K562 (cell line): ENCODE results near the gene TUBE1. TPM values are rescaled to one million over a fixed set of nuclear protein-coding genes. Genes with fewer than 3 reads are reported as not detected.

Experiments
- ATAC-seq: fragments of 200-7000 bp; cut with Tn5 transposase; 3 replicates; pipeline ENCODE4 v1.9.1; 2020; ENCODE audit warnings: moderate library complexity
- BruUV-seq: library from RNA; stranded (reverse); fragments of 400-500 nt; replicated peaks from 2 replicates; lab custom pipeline; 2021; lab: Mats Ljungman, UMichigan
- CTCF ChIA-PET: fragments of 300-600 bp; formaldehyde crosslinking; extraction: SDS; loops from one replicate; lab custom pipeline; 2021; ENCODE audit warnings: low intra/inter-chr PET ratio; lab: Yijun Ruan, JAX
- POLR2A ChIA-PET: fragments of 300-600, 350-650 bp; sonication (Branson Sonifier 250); formaldehyde crosslinking; extraction: SDS; loops from one replicate; lab custom pipeline; 2021; ENCODE audit warnings: antibody characterized with exemption, inconsistent platforms; lab: Yijun Ruan, JAX
- DNase-seq, 4 experiments: peaks; one replicate each; pipeline versions ENCODE4 v3.0.0 to v3.0.0-alpha.2; 2011 to 2018; ENCODE audit warnings: low spot score in 3 of 4, mixed read lengths in 3 of 4; ENCODE audit errors: extremely low read depth in 1 of 4
- FAIRE-seq: peaks from 2 replicates; lab custom pipeline; 2011; peaks lifted over from hg19 to GRCh38; lab: Jason Lieb, UNC
- H2AFZ ChIP-seq: 2 replicates; pipeline ENCODE4 v1.6.0; 2011; ENCODE audit warnings: low read depth, low read length, control low read depth, inconsistent platforms
- H3K27ac ChIP-seq: fragments of 200-600 bp; 3 replicates; pipeline ENCODE4 v1.8.0; 2011; ENCODE audit warnings: low read depth, mild to moderate bottlenecking, control low read depth, inconsistent platforms, low read length, moderate library complexity, mixed read lengths; ENCODE audit errors: extremely low read depth
- H3K27me3 ChIP-seq, 2 experiments: fragments of 300-600 bp in 1 of 2; 2 replicates in 1 of 2; 3 replicates in 1 of 2; pipeline versions ENCODE4 v1.6.0 to v1.8.0; 2011; ENCODE audit warnings: inconsistent platforms in 2 of 2, low read length in 2 of 2, mild to moderate bottlenecking in 1 of 2, mixed read lengths in 1 of 2, moderate library complexity in 1 of 2; ENCODE audit not compliant: control insufficient read depth in 2 of 2, insufficient read depth in 2 of 2
- H3K36me3 ChIP-seq: fragments of 300-600 bp; 3 replicates; pipeline ENCODE4 v1.8.0; 2011; ENCODE audit warnings: mild to moderate bottlenecking, low read length, inconsistent platforms; ENCODE audit not compliant: control insufficient read depth, insufficient read depth
- H3K4me1 ChIP-seq, 2 experiments: fragments of 200-600 bp in 1 of 2; replicated peaks in 1 of 2; 2 replicates in 1 of 2; 3 replicates in 1 of 2; pipeline versions ENCODE4 v1.5.1 to v1.8.0; 2011; ENCODE audit warnings: inconsistent platforms in 2 of 2, low read length in 2 of 2, mild to moderate bottlenecking in 1 of 2, mixed read lengths in 1 of 2, moderate library complexity in 1 of 2; ENCODE audit not compliant: control insufficient read depth in 2 of 2, insufficient read depth in 2 of 2
- H3K4me2 ChIP-seq: 2 replicates; pipeline ENCODE4 v1.6.1; 2011; ENCODE audit warnings: low read length, control low read depth, inconsistent platforms, mixed read lengths; ENCODE audit not compliant: insufficient read depth
- H3K4me3 ChIP-seq: fragments of 200-600 bp; sonication (generic), shearing (Covaris generic); 2 replicates; pipeline ENCODE4 v1.5.1; 2016; ENCODE audit warnings: control low read depth, inconsistent platforms
- H3K79me2 ChIP-seq: fragments of 200-600 bp; 3 replicates; pipeline ENCODE4 v1.8.0; 2011; ENCODE audit warnings: low read length, inconsistent platforms; ENCODE audit not compliant: control insufficient read depth, insufficient read depth
- H3K9ac ChIP-seq, 2 experiments: 2 replicates each; pipeline versions ENCODE4 v1.6.0 to v1.6.1; 2011; ENCODE audit warnings: low read depth in 2 of 2, low read length in 2 of 2, control low read depth in 1 of 2, inconsistent platforms in 1 of 2, mild to moderate bottlenecking in 1 of 2, mixed read lengths in 1 of 2; ENCODE audit not compliant: insufficient read depth in 1 of 2
- H3K9me1 ChIP-seq: one replicate; pipeline ENCODE4 v1.6.0; 2011; ENCODE audit warnings: inconsistent platforms, mild to moderate bottlenecking, low read length, moderate library complexity; ENCODE audit not compliant: control insufficient read depth, insufficient read depth
- H3K9me3 ChIP-seq: replicated peaks from 2 replicates; pipeline ENCODE4 v1.5.1; 2011; ENCODE audit warnings: low read depth, low read length, inconsistent platforms; ENCODE audit not compliant: control insufficient read depth, insufficient read depth
- H4K20me1 ChIP-seq: replicated peaks from 2 replicates; pipeline ENCODE4 v1.6.1; 2011; ENCODE audit warnings: low read length, inconsistent platforms, mixed read lengths; ENCODE audit not compliant: control insufficient read depth, insufficient read depth
- GABPA ChIP-seq: fragments of 200-800 bp; sonication (Bioruptor generic); conservative IDR thresholded peaks from 2 replicates; pipeline ENCODE4 v1.6.1; 2016; ENCODE audit warnings: low read depth, missing genetic modification characterization, missing compliant biosample characterization
- ZBTB5 ChIP-seq: fragments of 450-650 bp; IDR thresholded peaks from 2 replicates; pipeline ENCODE4 v1.6.1; 2017; ENCODE audit warnings: antibody characterized with exemption
- WGBS: fragments of 100-300 bp; shearing (Covaris generic); methylation state at CpG from one replicate; pipeline ENCODE4 v1.1.6; 2016; ENCODE audit warnings: low coverage, mixed read lengths; ENCODE audit not compliant: insufficient coverage; ENCODE audit errors: missing lambda C conversion rate; 5-methylcytosine and 5-hydroxymethylcytosine counted together
- in situ Hi-C: fragments of 300-500 bp; cut with MboI; formaldehyde crosslinking; loops from 4 replicates; pipeline ENCODE4 v1.15.0; 2018; ENCODE audit warnings: inconsistent platforms, mixed read lengths
- intact Hi-C: fragments of 100-400 bp; cut with micrococcal nuclease; formaldehyde crosslinking; loops from 2 replicates; pipeline ENCODE4 v1.14.2; 2022
- polyA plus RNA-seq, 8 experiments: library from polyadenylated mRNA; depleted of rRNA in 4 of 8; stranded (reverse) in 5 of 8; unstranded in 3 of 8; fragments of >200 nt; fragmentation: Nextera tagmentation in 2 of 8; fragmentation: Illumina TruSeq in 1 of 8; extraction: Ambion mirVana in 2 of 8; extraction: Trizol in 1 of 8; gene quantifications; 2 replicates each; pipeline versions ENCODE4 v1.2.1 to v1.2.3, GENCODE V29; 2011 to 2014; ENCODE audit warnings: inconsistent platforms in 1 of 8, missing spikeins in 1 of 8
- total RNA-seq, 7 experiments: library from RNA; depleted of rRNA in 6 of 7; stranded (reverse); fragments of >200 nt in 6 of 7; fragmentation: Illumina TruSeq in 2 of 7; extraction: Trizol in 2 of 7; gene quantifications; 2 replicates each; pipeline versions ENCODE4 v1.2.1 to v1.2.3, GENCODE V29; 2011 to 2021; ENCODE audit warnings: low replicate concordance in 1 of 7

The TUBE1 gene
- total and polyA plus RNA-seq, 9 of the 15 experiments (the other 6 are each of a cell fraction or from before 2014, with no cell fraction given), result 18.9 to 58.4 (median 30.8) TPM

- WGBS, result 0% methylated on average over 3 of the region's 3 CpGs
- FAIRE-seq (no peak), DNase-seq (no peak), ATAC-seq (no peak)
- H3K4me3 ChIP-seq, result no peak overlapping the region
- H3K9me1 ChIP-seq, result no peaks in the 10 kb centered on the region
- no peaks in the 10 kb centered on the region for H3K36me3 ChIP-seq
- H4K20me1 ChIP-seq, result no peaks in the 10 kb centered on the region
- TF ChIP-seq ZBTB5, result no peak
- peak; percentile 53 for TF ChIP-seq GABPA (tag)
- POLR2A ChIA-PET, result interaction anchor here (1.1 kb wide), 1 partner anchor 15 kb away, joined by 3 read pairs; no protein-coding TSS in a partner anchor
- H2AFZ ChIP-seq, result no peak overlapping the region
- BruUV-seq, result no TSS peak
- CTCF ChIA-PET, result interaction anchor here (0.5 to 0.6 kb wide), 2 partner anchors 311 to 1832 kb away, joined by 3 to 4 read pairs; no protein-coding TSS in a partner anchor
- H3K79me2 ChIP-seq, result no peaks in the 10 kb centered on the region
- no peak overlapping the region for H3K9ac ChIP-seq
- H3K27ac ChIP-seq, result no peak overlapping the region
- no peaks in the 10 kb centered on the region for H3K9me3 ChIP-seq
- intact Hi-C loops, result no loop called here
- in situ Hi-C loops, result no loop called here
- no peak overlapping the region for H3K4me2 ChIP-seq
- H3K27me3 ChIP-seq, result peaks cover 7 to 19% of the 10 kb centered on the region in 2 experiments; a peak in 4 of 5 replicates
- no peaks in the 10 kb centered on the region for H3K4me1 ChIP-seq
Observed at GRCh38 chr6:112027942-112028674, 59.2 kb downstream of the TUBE1 start.
